Epithelial cell of proximal tubule (primary cell): Measurements from ENCODE around the gene GRK7. TPM values are rescaled to one million over a fixed set of nuclear protein-coding genes. Genes with fewer than 3 reads are reported as not detected.

Experiments
- DNase-seq: peaks from one replicate; pipeline ENCODE4 v3.0.0-alpha.2; 2011; ENCODE audit warnings: low read depth
- H3K4me3 ChIP-seq: 2 replicates; pipeline ENCODE4 v1.5.1; 2011; ENCODE audit warnings: low read depth, mild to moderate bottlenecking, low read length
- CTCF ChIP-seq: conservative IDR thresholded peaks from 2 replicates; pipeline ENCODE4 v1.5.1; 2012; ENCODE audit warnings: low read depth, mild to moderate bottlenecking, low read length
- total RNA-seq: library from RNA; depleted of rRNA; stranded (reverse); fragments of >200 nt; gene quantifications from 2 replicates; pipeline ENCODE4 v1.2.3, GENCODE V29; 2015

GRK7 gene
- total RNA-seq, 1 donor from 2014 or later: not detected

- H3K4me3 ChIP-seq: no peak overlapping the region
- no peak for DNase-seq
- TF ChIP-seq CTCF: no peak
Observed at GRCh38 chr3:141773676-141774075, 10.5 kb downstream of the GRK7 start.

DNA sequence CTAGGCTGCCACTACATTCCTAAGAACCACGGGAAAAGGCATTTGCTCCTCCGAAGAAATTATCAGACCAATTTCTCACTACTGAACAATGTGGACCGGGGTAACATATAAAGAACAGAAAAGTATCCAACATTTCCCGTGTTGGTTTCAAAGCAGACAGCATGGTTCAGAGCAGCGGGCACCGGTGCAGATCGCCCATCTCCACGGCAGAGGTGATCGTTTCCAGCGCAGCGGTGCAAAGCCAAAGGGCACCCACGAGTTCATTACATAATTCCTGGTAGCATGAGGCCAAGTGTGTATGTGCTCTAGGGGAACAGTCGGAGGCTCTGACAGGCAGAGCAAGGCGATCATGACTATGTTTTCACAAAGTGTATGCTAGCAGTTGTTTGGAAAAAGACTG, 13.2 kb downstream of the GRK7 start:
- DNase-seq: no peak
- TF ChIP-seq CTCF: no peak
- H3K4me3 ChIP-seq: no peak overlapping the region

- TF ChIP-seq CTCF: no peak
- no peak overlapping the region for H3K4me3 ChIP-seq
Observed at GRCh38 chr3:141776885-141777284, 13.7 kb downstream of the GRK7 start.

GRCh38 chr3:141777957-141778813, 15.0 kb downstream of the GRK7 start:
- no peak for DNase-seq
- TF ChIP-seq CTCF: no peak
- no peak overlapping the region for H3K4me3 ChIP-seq

More at GRCh38 chr3:141776885-141777284, 13.7 kb downstream of the GRK7 start:
- no peak for DNase-seq

DNA sequence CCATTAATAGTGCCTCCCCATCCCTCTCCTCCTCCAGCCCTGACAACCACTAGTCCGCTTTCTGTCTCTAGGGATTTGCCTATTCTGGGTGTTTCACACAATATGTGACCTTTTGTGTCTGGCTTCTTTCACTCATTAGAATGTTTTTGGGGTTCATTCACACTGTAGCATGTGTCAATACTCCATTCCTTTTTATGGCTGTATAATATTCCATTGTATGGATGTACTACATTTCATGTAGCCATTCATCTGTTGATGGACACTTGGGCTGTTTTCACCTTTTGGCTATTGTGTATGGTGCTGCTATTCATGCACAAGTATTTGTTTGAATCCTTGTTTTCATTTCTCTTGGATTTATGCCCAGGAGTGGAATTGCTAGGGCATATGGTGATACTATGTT, 16.5 kb downstream of the GRK7 start:
- DNase-seq: no peak
- no peak overlapping the region for H3K4me3 ChIP-seq
- TF ChIP-seq CTCF: no peak

- no peak for TF ChIP-seq CTCF
- no peak for DNase-seq
- no peak overlapping the region for H3K4me3 ChIP-seq
Observed at GRCh38 chr3:141782386-141782932, 19.3 kb downstream of the GRK7 start.
